Upper lobe of right lung (tissue), 1 donor: ENCODE data around the gene SCAMP1. TPM values are rescaled to one million over a fixed set of nuclear protein-coding genes. Genes with fewer than 3 reads are reported as not detected.

Experiments
- ATAC-seq: fragments of 200-7000 bp; cut with Tn5 transposase; one replicate; pipeline ENCODE4 v1.9.1; 2020; ENCODE audit warnings: mild to moderate bottlenecking, moderate library complexity
- DNase-seq: peaks from one replicate; pipeline ENCODE4 v3.0.0-alpha.2; 2020
- H3K27ac ChIP-seq: fragments of 200-600 bp; one replicate; pipeline ENCODE4 v1.8.0; 2022
- H3K27me3 ChIP-seq: fragments of 200-600 bp; one replicate; pipeline ENCODE4 v1.8.0; 2022; ENCODE audit warnings: mild to moderate bottlenecking
- H3K36me3 ChIP-seq: fragments of 200-600 bp; one replicate; pipeline ENCODE4 v1.8.0; 2022
- H3K4me1 ChIP-seq: fragments of 200-600 bp; one replicate; pipeline ENCODE4 v1.8.0; 2022
- H3K4me3 ChIP-seq: fragments of 200-600 bp; one replicate; pipeline ENCODE4 v1.8.0; 2022; ENCODE audit warnings: mild to moderate bottlenecking
- H3K9me3 ChIP-seq: fragments of 200-600 bp; one replicate; pipeline ENCODE4 v1.8.0; 2022
- CTCF ChIP-seq: fragments of 200-600 bp; IDR thresholded peaks from one replicate; pipeline ENCODE4 v1.8.0; 2022; ENCODE audit warnings: antibody characterized with exemption
- intact Hi-C: fragments of 100-400 bp; cut with DNase I; formaldehyde crosslinking; loops from one replicate; pipeline ENCODE4 v1.11.0; 2022
- total RNA-seq: library from RNA; stranded (reverse); fragmentation: NEBNext Ultra II Directional; extraction: Animal tissue kit (Norgen Biotek cat#: 25700); gene quantifications from one replicate; pipeline ENCODE4 v1.2.1, GENCODE V29; 2021
- donor health status: DM: no; HTN: yes; CAD: no; lungs with severe emphysema.

SCAMP1 gene
- total RNA-seq, 1 donor from 2014 or later: 35.9 TPM

DNA sequence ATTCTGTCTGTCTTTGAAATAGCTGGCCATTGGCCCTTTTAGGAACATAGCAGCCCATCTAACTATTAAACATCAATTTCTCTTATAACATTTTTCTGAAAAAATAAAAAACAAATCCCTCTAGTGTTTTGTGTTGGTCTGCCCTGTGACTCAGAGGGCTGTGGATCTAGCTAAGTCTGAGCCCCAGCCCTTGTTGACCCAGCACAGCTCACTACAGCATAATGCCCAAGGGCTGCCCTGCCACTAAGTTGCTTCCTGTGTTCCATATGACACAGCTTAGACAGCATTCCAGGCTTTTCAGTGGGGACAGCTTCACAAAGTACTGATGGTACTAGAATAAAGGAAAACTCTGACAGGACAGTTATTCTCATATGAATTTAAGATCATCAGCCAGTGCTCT lies 136.0 kb downstream of the SCAMP1 start:
- H3K27ac ChIP-seq: no peak overlapping the region
- no peak overlapping the region for H3K4me3 ChIP-seq
- no peaks in the 10 kb centered on the region for H3K9me3 ChIP-seq
- intact Hi-C loops: no loop called here
- DNase-seq: no peak
- no peaks in the 10 kb centered on the region for H3K27me3 ChIP-seq
- ATAC-seq: peak; percentile 30
- H3K36me3 ChIP-seq: no peaks in the 10 kb centered on the region
- TF ChIP-seq CTCF: no peak
- H3K4me1 ChIP-seq: peaks cover 14% of the 10 kb centered on the region

- no peak overlapping the region for H3K27ac ChIP-seq
- no peaks in the 10 kb centered on the region for H3K27me3 ChIP-seq
- no peaks in the 10 kb centered on the region for H3K36me3 ChIP-seq
- ATAC-seq (no peak), DNase-seq (no peak)
- intact Hi-C loops: no loop called here
- H3K4me1 ChIP-seq: peaks cover 16% of the 10 kb centered on the region
- no peaks in the 10 kb centered on the region for H3K9me3 ChIP-seq
- TF ChIP-seq CTCF: no peak
- H3K4me3 ChIP-seq: no peak overlapping the region
Observed at GRCh38 chr5:78497573-78498533, 137.4 kb downstream of the SCAMP1 start.

- Histone ChIP-seq H3K36me3 (no peaks in the 10 kb centered on the region), H3K4me1 (peaks cover 20% of the 10 kb centered on the region), H3K9me3 (no peaks in the 10 kb centered on the region), H3K27ac (no peak overlapping the region), H3K27me3 (no peaks in the 10 kb centered on the region), H3K4me3 (no peak overlapping the region)
- ATAC-seq: no peak
- TF ChIP-seq CTCF: no peak
- DNase-seq: no peak
- intact Hi-C loops: no loop called here
Observed at GRCh38 chr5:78499485-78499884, 139.1 kb downstream of the SCAMP1 start.

- Histone ChIP-seq H3K27me3 (no peaks in the 10 kb centered on the region), H3K36me3 (no peaks in the 10 kb centered on the region), H3K27ac (no peak overlapping the region), H3K4me3 (no peak overlapping the region), H3K9me3 (no peaks in the 10 kb centered on the region), H3K4me1 (peaks cover 26% of the 10 kb centered on the region)
- TF ChIP-seq CTCF: no peak
- intact Hi-C loops: no loop called here
- DNase-seq (no peak), ATAC-seq (no peak)
Observed at GRCh38 chr5:78500028-78500427, 139.6 kb downstream of the SCAMP1 start.

DNA sequence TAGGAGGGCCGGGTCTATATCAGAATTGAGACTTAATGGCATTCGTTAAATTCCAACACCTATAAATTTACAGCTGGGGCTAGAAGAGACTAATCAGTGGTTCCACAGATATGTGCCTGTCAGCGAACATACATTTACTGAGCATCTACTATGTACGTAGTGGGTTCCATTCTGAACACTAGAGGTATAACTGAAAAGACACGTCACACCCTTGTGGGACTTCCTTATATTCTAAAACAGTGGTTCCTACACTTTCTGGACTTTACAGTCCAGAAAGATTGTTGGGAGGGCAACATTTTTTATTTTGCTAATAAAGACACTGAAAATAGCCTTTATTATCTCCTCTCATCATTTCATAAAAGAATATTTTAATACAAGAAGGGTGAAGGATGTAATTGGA lies 140.5 kb downstream of the SCAMP1 start:
- Histone ChIP-seq H3K4me3 (no peak overlapping the region), H3K36me3 (no peaks in the 10 kb centered on the region), H3K27ac (no peak overlapping the region), H3K4me1 (peaks cover 34% of the 10 kb centered on the region), H3K9me3 (no peaks in the 10 kb centered on the region), H3K27me3 (no peaks in the 10 kb centered on the region)
- no peak for TF ChIP-seq CTCF
- ATAC-seq (no peak), DNase-seq (no peak)
- intact Hi-C loops: no loop called here
